NCI-H69 (cell line): ENCODE results near the gene PRPF38A.
A peak's percentile ranks its signal among the peaks of the same experiment; 100 is the strongest.
"Not testable (repeated sequence)": the region's sequence is repeated elsewhere in the genome, so short reads cannot be mapped to it uniquely, and the experiment has no call there.

ENCODE experiments used
- DNase-seq: peaks from one replicate; lab custom pipeline; 2025; lab: John Stamatoyannopoulos, UW

The PRPF38A gene

GRCh38 chr1:52404116-52404974, at the start of gene PRPF38A, which contains the start of gene ORC1:
TSS of gene PRPF38A (plus strand) at chr1:52404602. CDS start at chr1:52404750, 148 bp downstream.
TSS of gene ORC1 (minus strand) at chr1:52404423. CDS start at chr1:52402223, 2,200 bp downstream.
- DNase-seq, result peak; percentile 98

- no peak for DNase-seq
These were observed 49.0 kb upstream of the PRPF38A start for GRCh38 chr1:52355436-52355835.

GRCh38 chr1:52355847-52356505, 48.4 kb upstream of the PRPF38A start:
- no peak for DNase-seq

GRCh38 chr1:52356818-52357355, 47.5 kb upstream of the PRPF38A start:
- no peak for DNase-seq

- no peak for DNase-seq
These were observed 47.0 kb upstream of the PRPF38A start for GRCh38 chr1:52357397-52357796.

- DNase-seq, result no peak
These were observed 45.4 kb upstream of the PRPF38A start for GRCh38 chr1:52358851-52359497.

GRCh38 chr1:52359676-52360594, 44.5 kb upstream of the PRPF38A start:
- no peak for DNase-seq

- DNase-seq, result no peak
These were observed 43.8 kb upstream of the PRPF38A start for GRCh38 chr1:52360595-52360968.

GRCh38 chr1:52364235-52364839, 40.1 kb upstream of the PRPF38A start:
- no peak for DNase-seq

- DNase-seq, result peak; percentile 45
These were observed 39.2 kb upstream of the PRPF38A start for GRCh38 chr1:52365071-52365745.

- DNase-seq, result peak; percentile 97
These were observed 38.5 kb upstream of the PRPF38A start, which contains the start of gene CC2D1B for GRCh38 chr1:52365746-52366516. TSS of gene CC2D1B (minus strand) at chr1:52366205. CDS start at chr1:52364620, 1,585 bp downstream.

GRCh38 chr1:52366517-52366827, 37.9 kb upstream of the PRPF38A start:
- DNase-seq, result no peak

- DNase-seq, result no peak
These were observed 37.1 kb upstream of the PRPF38A start for GRCh38 chr1:52367272-52367671.

GRCh38 chr1:52368383-52369172, 35.8 kb upstream of the PRPF38A start:
- DNase-seq, result peak; percentile 81

- DNase-seq, result not testable (repeated sequence)
These were observed 34.6 kb upstream of the PRPF38A start for GRCh38 chr1:52369851-52370250.

- DNase-seq, result no peak
These were observed 19.0 kb upstream of the PRPF38A start for GRCh38 chr1:52385376-52385775.

GRCh38 chr1:52386458-52386857, 17.9 kb upstream of the PRPF38A start:
- DNase-seq, result no peak

- DNase-seq, result no peak
These were observed 11.2 kb upstream of the PRPF38A start for GRCh38 chr1:52393174-52393573.

GRCh38 chr1:52399629-52400028, 4.8 kb upstream of the PRPF38A start:
- no peak for DNase-seq
